K562 (cell line): ENCODE results near the gene PIF1. TPM values are rescaled to one million over a fixed set of nuclear protein-coding genes. Genes with fewer than 3 reads are reported as not detected.

Source experiments
- ATAC-seq: fragments of 200-7000 bp; cut with Tn5 transposase; 3 replicates; pipeline ENCODE4 v1.9.1; 2020; ENCODE audit warnings: moderate library complexity
- BruUV-seq: library from RNA; stranded (reverse); fragments of 400-500 nt; replicated peaks from 2 replicates; lab custom pipeline; 2021; lab: Mats Ljungman, UMichigan
- CTCF ChIA-PET: fragments of 300-600 bp; formaldehyde crosslinking; extraction: SDS; loops from one replicate; lab custom pipeline; 2021; ENCODE audit warnings: low intra/inter-chr PET ratio; lab: Yijun Ruan, JAX
- POLR2A ChIA-PET: fragments of 300-600, 350-650 bp; sonication (Branson Sonifier 250); formaldehyde crosslinking; extraction: SDS; loops from one replicate; lab custom pipeline; 2021; ENCODE audit warnings: antibody characterized with exemption, inconsistent platforms; lab: Yijun Ruan, JAX
- DNase-seq, 4 experiments: peaks; one replicate each; pipeline versions ENCODE4 v3.0.0 to v3.0.0-alpha.2; 2011 to 2018; ENCODE audit warnings: low spot score in 3 of 4, mixed read lengths in 3 of 4; ENCODE audit errors: extremely low read depth in 1 of 4
- FAIRE-seq: peaks from 2 replicates; lab custom pipeline; 2011; peaks lifted over from hg19 to GRCh38; lab: Jason Lieb, UNC
- H2AFZ ChIP-seq: 2 replicates; pipeline ENCODE4 v1.6.0; 2011; ENCODE audit warnings: low read depth, low read length, control low read depth, inconsistent platforms
- H3K27ac ChIP-seq: fragments of 200-600 bp; 3 replicates; pipeline ENCODE4 v1.8.0; 2011; ENCODE audit warnings: low read depth, mild to moderate bottlenecking, control low read depth, inconsistent platforms, low read length, moderate library complexity, mixed read lengths; ENCODE audit errors: extremely low read depth
- H3K27me3 ChIP-seq, 2 experiments: fragments of 300-600 bp in 1 of 2; 2 replicates in 1 of 2; 3 replicates in 1 of 2; pipeline versions ENCODE4 v1.6.0 to v1.8.0; 2011; ENCODE audit warnings: inconsistent platforms in 2 of 2, low read length in 2 of 2, mild to moderate bottlenecking in 1 of 2, mixed read lengths in 1 of 2, moderate library complexity in 1 of 2; ENCODE audit not compliant: control insufficient read depth in 2 of 2, insufficient read depth in 2 of 2
- H3K36me3 ChIP-seq: fragments of 300-600 bp; 3 replicates; pipeline ENCODE4 v1.8.0; 2011; ENCODE audit warnings: mild to moderate bottlenecking, low read length, inconsistent platforms; ENCODE audit not compliant: control insufficient read depth, insufficient read depth
- H3K4me1 ChIP-seq, 2 experiments: fragments of 200-600 bp in 1 of 2; replicated peaks in 1 of 2; 2 replicates in 1 of 2; 3 replicates in 1 of 2; pipeline versions ENCODE4 v1.5.1 to v1.8.0; 2011; ENCODE audit warnings: inconsistent platforms in 2 of 2, low read length in 2 of 2, mild to moderate bottlenecking in 1 of 2, mixed read lengths in 1 of 2, moderate library complexity in 1 of 2; ENCODE audit not compliant: control insufficient read depth in 2 of 2, insufficient read depth in 2 of 2
- H3K4me2 ChIP-seq: 2 replicates; pipeline ENCODE4 v1.6.1; 2011; ENCODE audit warnings: low read length, control low read depth, inconsistent platforms, mixed read lengths; ENCODE audit not compliant: insufficient read depth
- H3K4me3 ChIP-seq: fragments of 200-600 bp; sonication (generic), shearing (Covaris generic); 2 replicates; pipeline ENCODE4 v1.5.1; 2016; ENCODE audit warnings: control low read depth, inconsistent platforms
- H3K79me2 ChIP-seq: fragments of 200-600 bp; 3 replicates; pipeline ENCODE4 v1.8.0; 2011; ENCODE audit warnings: low read length, inconsistent platforms; ENCODE audit not compliant: control insufficient read depth, insufficient read depth
- H3K9ac ChIP-seq, 2 experiments: 2 replicates each; pipeline versions ENCODE4 v1.6.0 to v1.6.1; 2011; ENCODE audit warnings: low read depth in 2 of 2, low read length in 2 of 2, control low read depth in 1 of 2, inconsistent platforms in 1 of 2, mild to moderate bottlenecking in 1 of 2, mixed read lengths in 1 of 2; ENCODE audit not compliant: insufficient read depth in 1 of 2
- H3K9me1 ChIP-seq: one replicate; pipeline ENCODE4 v1.6.0; 2011; ENCODE audit warnings: inconsistent platforms, mild to moderate bottlenecking, low read length, moderate library complexity; ENCODE audit not compliant: control insufficient read depth, insufficient read depth
- H3K9me3 ChIP-seq: replicated peaks from 2 replicates; pipeline ENCODE4 v1.5.1; 2011; ENCODE audit warnings: low read depth, low read length, inconsistent platforms; ENCODE audit not compliant: control insufficient read depth, insufficient read depth
- H4K20me1 ChIP-seq: replicated peaks from 2 replicates; pipeline ENCODE4 v1.6.1; 2011; ENCODE audit warnings: low read length, inconsistent platforms, mixed read lengths; ENCODE audit not compliant: control insufficient read depth, insufficient read depth
- CEBPB ChIP-seq: fragments of 450-650 bp; IDR thresholded peaks from 2 replicates; pipeline ENCODE4 v1.6.1; 2016; ENCODE audit warnings: missing genetic modification characterization, missing compliant biosample characterization
- EGR1 ChIP-seq: fragments of 450-650 bp; conservative IDR thresholded peaks from 2 replicates; pipeline ENCODE4 v1.6.1; 2017; ENCODE audit warnings: mild to moderate bottlenecking
- EP400 ChIP-seq: fragments of 450-650 bp; IDR thresholded peaks from 2 replicates; pipeline ENCODE4 v1.6.1; 2017; ENCODE audit warnings: antibody characterized with exemption, mild to moderate bottlenecking, moderate library complexity
- GATA2 ChIP-seq: sonication (generic); formaldehyde crosslinking; IDR thresholded peaks from 2 replicates; pipeline ENCODE4 v1.4.0; 2020; ENCODE audit warnings: mild to moderate bottlenecking, missing genetic modification reagents
- HOMEZ ChIP-seq: fragments of 250-450 bp; sonication (Bioruptor Pico); IDR thresholded peaks from 2 replicates; pipeline ENCODE4 v1.4.0; 2020; ENCODE audit warnings: mild to moderate bottlenecking, moderate library complexity
- ILK ChIP-seq: fragments of 450-650 bp; IDR thresholded peaks from 2 replicates; pipeline ENCODE4 v1.6.1; 2016; ENCODE audit warnings: missing genetic modification characterization, low read depth, mild to moderate bottlenecking, missing compliant biosample characterization, moderate library complexity, borderline replicate concordance
- NUFIP1 ChIP-seq: fragments of 450-650 bp; IDR thresholded peaks from 2 replicates; pipeline ENCODE4 v1.6.1; 2018; ENCODE audit not compliant: partially characterized antibody
- SIN3B ChIP-seq: fragments of 450-650 bp; IDR thresholded peaks from 2 replicates; pipeline ENCODE4 v1.6.1; 2017; ENCODE audit warnings: low read depth, mild to moderate bottlenecking, moderate library complexity
- ZNF133 ChIP-seq: fragments of 250-450 bp; sonication (Bioruptor Pico); IDR thresholded peaks from 2 replicates; pipeline ENCODE4 v1.4.0; 2020; ENCODE audit warnings: mild to moderate bottlenecking
- ZNF280A ChIP-seq: fragments of 450-650 bp; IDR thresholded peaks from 2 replicates; pipeline ENCODE4 v1.6.1; 2018; ENCODE audit warnings: mild to moderate bottlenecking, low read depth; ENCODE audit not compliant: partially characterized antibody
- ZNF639 ChIP-seq, 2 experiments: fragments of 200-800 bp in 1 of 2; sonication (Bioruptor generic) in 1 of 2; sonication (generic) in 1 of 2; formaldehyde crosslinking in 1 of 2; IDR thresholded peaks in 1 of 2; conservative IDR thresholded peaks in 1 of 2; 2 replicates each; pipeline versions ENCODE4 v1.5.0 to v1.6.1; 2016 to 2020; ENCODE audit warnings: missing compliant biosample characterization in 1 of 2, missing genetic modification characterization in 1 of 2, missing genetic modification reagents in 1 of 2
- WGBS: fragments of 100-300 bp; shearing (Covaris generic); methylation state at CpG from one replicate; pipeline ENCODE4 v1.1.6; 2016; ENCODE audit warnings: low coverage, mixed read lengths; ENCODE audit not compliant: insufficient coverage; ENCODE audit errors: missing lambda C conversion rate; 5-methylcytosine and 5-hydroxymethylcytosine counted together
- in situ Hi-C: fragments of 300-500 bp; cut with MboI; formaldehyde crosslinking; loops from 4 replicates; pipeline ENCODE4 v1.15.0; 2018; ENCODE audit warnings: inconsistent platforms, mixed read lengths
- intact Hi-C: fragments of 100-400 bp; cut with micrococcal nuclease; formaldehyde crosslinking; loops from 2 replicates; pipeline ENCODE4 v1.14.2; 2022
- polyA plus RNA-seq, 8 experiments: library from polyadenylated mRNA; depleted of rRNA in 4 of 8; stranded (reverse) in 5 of 8; unstranded in 3 of 8; fragments of >200 nt; fragmentation: Nextera tagmentation in 2 of 8; fragmentation: Illumina TruSeq in 1 of 8; extraction: Ambion mirVana in 2 of 8; extraction: Trizol in 1 of 8; gene quantifications; 2 replicates each; pipeline versions ENCODE4 v1.2.1 to v1.2.3, GENCODE V29; 2011 to 2014; ENCODE audit warnings: inconsistent platforms in 1 of 8, missing spikeins in 1 of 8
- total RNA-seq, 7 experiments: library from RNA; depleted of rRNA in 6 of 7; stranded (reverse); fragments of >200 nt in 6 of 7; fragmentation: Illumina TruSeq in 2 of 7; extraction: Trizol in 2 of 7; gene quantifications; 2 replicates each; pipeline versions ENCODE4 v1.2.1 to v1.2.3, GENCODE V29; 2011 to 2021; ENCODE audit warnings: low replicate concordance in 1 of 7

PIF1 gene
- total and polyA plus RNA-seq, 9 of the 15 experiments (the other 6 are each of a cell fraction or from before 2014, with no cell fraction given), result 1.1 to 37.9 (median 11.5) TPM

- 0 out of 5 replicates have a peak, but pooled peaks cover 0 to 4% of the 10 kb centered on the region in 2 experiments for H3K4me1 ChIP-seq
- CTCF ChIA-PET, result no interaction called here
- H3K27me3 ChIP-seq, result no peaks in the 10 kb centered on the region
- no TSS peak for BruUV-seq
- peaks cover 40% of the 10 kb centered on the region; the same call in 1 of the 3 replicates for H3K36me3 ChIP-seq
- intact Hi-C loops, result no loop called here
- H3K9me1 ChIP-seq, result no peaks in the 10 kb centered on the region
- H3K9me3 ChIP-seq, result no peaks in the 10 kb centered on the region
- no peak overlapping the region for H3K27ac ChIP-seq
- H2AFZ ChIP-seq, result no peak overlapping the region
- no peak overlapping the region for H3K4me2 ChIP-seq
- 93% methylated on average over 3 of the region's 4 CpGs for WGBS
- H3K9ac ChIP-seq, result no peak overlapping the region; a peak in 1 of 4 replicates
- H3K4me3 ChIP-seq, result no peak overlapping the region
- H3K79me2 ChIP-seq, result no peaks in the 10 kb centered on the region
- TF ChIP-seq ZNF133 (CRISPR knock-in tag), result no peak
- TF ChIP-seq EP400, result no peak
- TF ChIP-seq GATA2 (CRISPR knock-in tag), result no peak
- TF ChIP-seq ILK (tag), result no peak
- no peak for TF ChIP-seq EGR1
- TF ChIP-seq ZNF639 (CRISPR knock-in tag; conservative IDR thresholded peaks at IDR 0.05 in 1 of 2, IDR thresholded peaks at IDR 0.05 in 1 of 2), result no peak
- no peak for TF ChIP-seq ZNF280A
- no peak for TF ChIP-seq SIN3B
- TF ChIP-seq HOMEZ (CRISPR knock-in tag), result no peak
- no peak for TF ChIP-seq CEBPB (tag)
- TF ChIP-seq NUFIP1, result no peak
- TF ChIP-seq, all 486 proteins: peak for 0
- H4K20me1 ChIP-seq, result no peaks in the 10 kb centered on the region; the same call in 1 of the 2 replicates
- POLR2A ChIA-PET, result interaction anchor here (0.6 to 1.5 kb wide), 5 partner anchors 11 to 458 kb away, joined by 3 to 4 read pairs (median 3); no protein-coding TSS in a partner anchor
- FAIRE-seq (no peak), DNase-seq (no peak), ATAC-seq (no peak)
- in situ Hi-C loops, result no loop called here
Observed at GRCh38 chr15:64861960-64862359, 36.5 kb upstream of the PIF1 start.
